WI38 (cell line): ENCODE results near the gene ZFR2.

Source experiments
- H3K4me3 ChIP-seq: 2 replicates; pipeline ENCODE4 v1.5.1; 2011; ENCODE audit warnings: low read depth, mild to moderate bottlenecking, control low read depth, low read length
- CTCF ChIP-seq: IDR thresholded peaks from 2 replicates; pipeline ENCODE4 v1.5.1; 2012; ENCODE audit warnings: low read depth, mild to moderate bottlenecking, control low read depth, low read length

ZFR2 gene

GRCh38 chr19:3813473-3814392 lies 55.1 kb downstream of the ZFR2 start:
- no peak for TF ChIP-seq CTCF
- no peak overlapping the region for H3K4me3 ChIP-seq

DNA sequence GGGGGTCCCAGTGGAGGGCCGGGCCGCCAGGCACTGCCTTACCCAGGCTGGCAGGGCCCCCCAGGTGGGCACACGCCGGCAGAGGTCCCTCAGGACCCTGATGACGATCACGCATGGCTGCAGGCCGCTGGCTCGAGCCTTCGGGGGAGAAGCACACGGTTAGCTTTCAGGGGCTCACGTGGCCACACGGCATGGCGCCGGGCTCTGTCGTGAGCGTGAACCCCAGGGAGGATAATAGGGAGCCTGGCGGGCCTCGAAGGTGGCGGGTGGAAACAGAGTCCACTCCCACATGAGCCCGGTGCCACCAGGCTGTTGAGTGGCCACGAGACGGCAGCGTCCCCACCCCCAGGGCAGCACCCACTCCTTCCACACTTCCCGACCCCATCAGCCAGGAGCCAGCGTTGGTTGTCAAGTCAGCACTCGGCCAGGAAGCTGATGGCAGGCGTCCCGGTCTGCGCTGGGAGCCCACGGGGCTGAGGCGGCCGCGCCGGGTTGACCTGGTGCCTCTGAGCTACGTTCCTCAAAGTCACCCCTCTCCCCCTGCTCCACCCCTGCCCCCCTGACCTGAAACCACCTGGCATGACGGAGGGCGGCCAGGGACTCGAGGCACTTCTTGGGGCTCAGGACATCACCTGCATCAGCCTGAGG lies 58.0 kb downstream of the ZFR2 start:
- no peak for TF ChIP-seq CTCF
- no peak overlapping the region for H3K4me3 ChIP-seq

DNA sequence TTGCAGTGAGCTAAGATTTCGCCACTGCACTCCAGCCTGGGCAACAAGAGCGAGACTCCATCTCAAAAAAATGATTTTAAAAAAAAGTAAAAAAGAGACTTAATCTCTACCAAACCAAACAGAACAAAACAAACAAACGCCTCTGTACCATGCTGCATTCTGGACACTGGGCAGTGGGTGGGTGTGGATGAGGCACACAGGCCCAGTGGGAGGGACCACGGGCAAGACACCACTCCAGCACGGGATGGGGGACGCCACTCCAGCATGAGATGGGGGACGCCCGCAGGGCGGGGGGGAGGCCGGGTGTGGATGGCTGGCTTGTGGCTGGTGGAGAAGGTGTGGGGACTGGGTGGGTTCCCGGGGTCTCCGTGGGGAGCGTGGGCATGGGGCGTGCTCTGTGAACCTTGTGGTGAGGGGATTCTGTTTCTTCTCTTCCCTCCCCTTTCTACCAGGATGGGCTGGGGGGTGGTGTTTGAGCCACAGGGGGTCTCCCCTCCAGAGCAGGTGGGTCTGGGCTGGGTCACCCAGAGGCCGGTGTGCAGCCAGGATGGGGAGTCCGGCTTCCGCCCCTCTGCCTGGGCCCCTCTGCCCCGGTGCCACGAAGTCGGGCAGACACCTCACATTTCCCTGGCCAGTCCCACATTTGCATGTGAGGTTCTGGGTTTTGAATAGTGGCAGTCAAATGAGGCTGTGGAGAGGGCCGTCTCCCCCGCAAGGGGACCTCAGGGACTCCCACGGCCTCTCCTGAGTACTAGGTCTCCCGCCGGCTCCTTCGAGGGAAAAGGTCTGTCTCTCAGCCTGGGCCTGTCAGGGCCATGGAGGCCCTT lies 58.7 kb downstream of the ZFR2 start:
- no peak overlapping the region for H3K4me3 ChIP-seq
- no peak for TF ChIP-seq CTCF

DNA sequence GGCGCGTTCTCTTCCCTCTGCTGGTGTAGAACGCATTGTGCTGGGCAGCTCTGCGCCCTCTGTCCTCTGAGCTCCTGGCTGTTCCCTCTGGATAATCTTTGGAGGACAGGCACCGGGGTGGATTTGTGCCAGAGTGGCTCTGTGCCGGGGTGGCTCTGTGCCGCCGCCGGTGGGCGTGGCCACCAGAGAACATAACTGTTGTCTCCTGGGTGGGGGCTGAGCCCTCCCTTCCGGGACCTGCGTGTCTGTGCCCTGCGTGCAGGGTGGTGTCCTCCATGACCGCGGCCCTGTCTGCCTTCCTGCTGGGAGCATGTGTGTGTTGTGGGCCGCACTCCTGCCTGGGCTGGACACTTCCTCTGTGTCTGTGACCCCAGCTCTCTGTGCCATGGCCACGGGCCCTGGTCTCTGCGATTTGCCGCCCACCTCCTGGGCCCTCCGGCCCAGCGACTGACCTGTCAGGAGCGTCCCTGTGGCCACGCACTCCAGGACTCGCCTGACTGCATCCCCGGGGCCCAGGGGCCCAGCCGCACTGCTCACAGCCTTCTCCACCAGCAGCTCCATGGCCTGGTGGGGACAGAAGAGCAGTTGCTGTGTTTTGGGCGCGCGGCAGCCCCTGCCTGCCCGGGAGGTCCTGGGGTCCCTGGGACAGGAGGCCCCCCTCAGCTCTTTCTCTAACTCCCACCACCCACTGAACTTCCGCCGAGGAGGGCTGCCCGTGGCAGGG lies 60.3 kb downstream of the ZFR2 start:
- TF ChIP-seq CTCF: no peak
- H3K4me3 ChIP-seq: no peak overlapping the region

- H3K4me3 ChIP-seq: no peak overlapping the region
- no peak for TF ChIP-seq CTCF
Observed at GRCh38 chr19:3807574-3808354, 61.1 kb downstream of the ZFR2 start.

DNA sequence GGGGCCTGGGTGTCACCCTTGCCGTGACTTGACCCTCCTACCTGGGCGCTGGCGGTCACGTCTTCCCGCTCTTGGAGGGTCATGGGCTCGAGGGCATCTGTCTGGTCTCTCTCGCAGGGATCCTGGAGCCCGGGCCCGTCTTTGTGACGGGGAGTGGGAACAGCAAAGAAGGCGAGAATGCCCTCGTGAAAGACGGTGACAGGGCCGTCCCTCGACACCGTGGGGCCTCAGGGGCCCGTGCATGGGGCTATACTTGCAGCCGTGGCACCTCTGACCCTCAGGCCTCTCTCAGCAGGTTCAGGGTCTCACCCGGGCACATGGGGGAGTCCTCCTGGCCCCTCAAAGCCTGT lies 61.7 kb downstream of the ZFR2 start:
- H3K4me3 ChIP-seq: no peak overlapping the region
- TF ChIP-seq CTCF: no peak
